Activated CD8-positive, alpha-beta memory T cell treated with anti-CD3 and anti-CD28 coated beads for 1 hour (primary cell): ENCODE data around the gene SDC1.

Experiments
- DNase-seq, 2 donors: peaks; one replicate each; pipeline ENCODE4 v3.0.0-alpha.2; 2020; ENCODE audit warnings: low read depth in 1 of 2; ENCODE audit errors: extremely low read depth in 1 of 2

The SDC1 gene

GRCh38 chr2:20156076-20156759 is 68.7 kb downstream of the SDC1 start:
- no peak for DNase-seq

- DNase-seq, result no peak
Measured at GRCh38 chr2:20153131-20153851, 71.6 kb downstream of the SDC1 start.

GRCh38 chr2:20150806-20151571 is 73.9 kb downstream of the SDC1 start:
- no peak for DNase-seq
